PC-9 (cell line): ENCODE measurements around the gene AIRE. TPM values are rescaled to one million over a fixed set of nuclear protein-coding genes. Genes with fewer than 3 reads are reported as not detected.

ENCODE experiments used
- BruUV-seq: library from RNA; stranded (reverse); fragments of 400-500 nt; replicated peaks from 2 replicates; lab custom pipeline; 2021; lab: Mats Ljungman, UMichigan
- CTCF ChIA-PET: fragments of 300-600 bp; sonication (Branson Sonifier 250); formaldehyde crosslinking; loops from one replicate; lab custom pipeline; 2022; ENCODE audit warnings: antibody characterized with exemption; lab: Charles Lee
- POLR2A ChIA-PET: fragments of 300-600 bp; sonication (Branson Sonifier 250); formaldehyde crosslinking; loops from one replicate; lab custom pipeline; 2022; ENCODE audit warnings: antibody characterized with exemption; ENCODE audit not compliant: unreplicated experiment; lab: Charles Lee
- DNase-seq, 2 experiments: peaks; one replicate each; pipeline versions ENCODE4 v3.0.0 to v3.0.0-alpha.2; 2015 to 2022; ENCODE audit warnings: mixed read lengths in 1 of 2
- H2AFZ ChIP-seq: fragments of 200-600 bp; sonication (generic); 2 replicates; pipeline ENCODE4 v1.8.1; 2017; ENCODE audit warnings: antibody characterized with exemption
- H3F3A ChIP-seq: fragments of 200-600 bp; sonication (generic); 2 replicates; pipeline ENCODE4 v1.8.1; 2017; ENCODE audit warnings: antibody characterized with exemption, mild to moderate bottlenecking, low read depth; ENCODE audit not compliant: insufficient read depth
- H3K27ac ChIP-seq: fragments of 200-600 bp; sonication (generic); 2 replicates; pipeline ENCODE4 v1.6.1; 2016; ENCODE audit warnings: mixed run types
- H3K27me3 ChIP-seq: fragments of 200-600 bp; sonication (generic); 2 replicates; pipeline ENCODE4 v1.6.1; 2016; ENCODE audit warnings: low read depth, mixed run types; ENCODE audit not compliant: insufficient read depth
- H3K36me3 ChIP-seq: fragments of 200-600 bp; sonication (generic); 2 replicates; pipeline ENCODE4 v1.6.1; 2016; ENCODE audit warnings: low read depth, mixed run types
- H3K4me1 ChIP-seq: fragments of 200-600 bp; sonication (generic); replicated peaks from 2 replicates; pipeline ENCODE4 v1.6.1; 2016; ENCODE audit warnings: mixed run types; ENCODE audit not compliant: insufficient read depth
- H3K4me2 ChIP-seq: fragments of 200-600 bp; sonication (generic); 2 replicates; pipeline ENCODE4 v1.6.1; 2017; ENCODE audit warnings: mixed run types
- H3K4me3 ChIP-seq: fragments of 200-600 bp; sonication (generic); 2 replicates; pipeline ENCODE4 v1.6.1; 2016; ENCODE audit warnings: mixed run types
- H3K79me2 ChIP-seq: fragments of 200-600 bp; sonication (generic); 2 replicates; pipeline ENCODE4 v1.6.1; 2017; ENCODE audit warnings: low read depth, mixed run types
- H3K9me2 ChIP-seq: fragments of 200-600 bp; sonication (generic); 2 replicates; pipeline ENCODE4 v1.8.1; 2017; ENCODE audit warnings: mild to moderate bottlenecking; ENCODE audit not compliant: insufficient read depth
- H3K9me3 ChIP-seq: fragments of 200-600 bp; sonication (generic); 2 replicates; pipeline ENCODE4 v1.8.1; 2016; ENCODE audit warnings: low read depth; ENCODE audit not compliant: insufficient read depth
- H4K20me1 ChIP-seq: fragments of 200-600 bp; sonication (generic); 2 replicates; pipeline ENCODE4 v1.8.1; 2017; ENCODE audit not compliant: insufficient read depth
- CTCF ChIP-seq: fragments of 200-600 bp; sonication (generic); conservative IDR thresholded peaks from 2 replicates; pipeline ENCODE4 v1.6.1; 2017; ENCODE audit warnings: mixed run types, antibody characterized with exemption, mild to moderate bottlenecking, moderate library complexity
- EZH2 ChIP-seq: fragments of 200-600 bp; sonication (generic); IDR thresholded peaks from 2 replicates; pipeline ENCODE4 v1.8.0; 2017; ENCODE audit warnings: antibody characterized with exemption, low read depth
- intact Hi-C: fragments of 100-400 bp; cut with micrococcal nuclease; formaldehyde crosslinking; loops from one replicate; pipeline ENCODE4 v1.10.0; 2022; ENCODE audit not compliant: unreplicated experiment
- total RNA-seq: library from RNA; stranded (reverse); gene quantifications from 2 replicates; pipeline ENCODE4 v1.2.3, GENCODE V29; 2021

Gene AIRE
- total RNA-seq, 1 experiment from 2014 or later: not detected

GRCh38 chr21:44258056-44258725, 27.5 kb upstream of the AIRE start:
- no peak overlapping the region for H3K27ac ChIP-seq
- CTCF ChIA-PET: no interaction called here
- intact Hi-C loops: no loop called here
- no TSS peak for BruUV-seq
- H3K4me2 ChIP-seq: no peak overlapping the region
- H2AFZ ChIP-seq: no peak overlapping the region
- DNase-seq: no peak
- H3K4me3 ChIP-seq: no peak overlapping the region
- peaks cover 18% of the 10 kb centered on the region for H3K4me1 ChIP-seq
- H4K20me1 ChIP-seq: no peaks in the 10 kb centered on the region
- no peaks in the 10 kb centered on the region for H3K9me3 ChIP-seq
- H3K27me3 ChIP-seq: no peaks in the 10 kb centered on the region
- no peaks in the 10 kb centered on the region for H3F3A ChIP-seq
- TF ChIP-seq CTCF (no peak), EZH2 (no peak)
- POLR2A ChIA-PET: no interaction called here
- H3K36me3 ChIP-seq: no peaks in the 10 kb centered on the region
- H3K9me2 ChIP-seq: no peaks in the 10 kb centered on the region
- no peaks in the 10 kb centered on the region for H3K79me2 ChIP-seq

- Histone ChIP-seq H3F3A (no peaks in the 10 kb centered on the region), H3K9me3 (no peaks in the 10 kb centered on the region), H3K79me2 (no peaks in the 10 kb centered on the region), H4K20me1 (no peaks in the 10 kb centered on the region), H3K4me2 (no peak overlapping the region), H3K27me3 (no peaks in the 10 kb centered on the region), H3K27ac (no peak overlapping the region), H3K4me3 (no peak overlapping the region), H3K4me1 (peaks cover 18% of the 10 kb centered on the region), H3K36me3 (no peaks in the 10 kb centered on the region), H3K9me2 (no peaks in the 10 kb centered on the region), H2AFZ (no peak overlapping the region)
- no TSS peak for BruUV-seq
- ChIA-PET POLR2A (no interaction called here), CTCF (no interaction called here)
- no peak for DNase-seq
- intact Hi-C loops: no loop called here
- TF ChIP-seq CTCF: no peak
- no peak for TF ChIP-seq EZH2
Observed at GRCh38 chr21:44259082-44259705, 26.5 kb upstream of the AIRE start.

GRCh38 chr21:44260066-44260465, 25.6 kb upstream of the AIRE start:
- no TSS peak for BruUV-seq
- POLR2A ChIA-PET: no interaction called here

More at GRCh38 chr21:44260066-44260465, 25.6 kb upstream of the AIRE start:
- Histone ChIP-seq H3K36me3 (no peaks in the 10 kb centered on the region), H3K79me2 (no peaks in the 10 kb centered on the region), H2AFZ (no peak overlapping the region), H3F3A (no peaks in the 10 kb centered on the region), H3K9me2 (no peaks in the 10 kb centered on the region), H3K4me3 (no peak overlapping the region), H3K4me2 (no peak overlapping the region), H3K27ac (no peak overlapping the region), H3K4me1 (peaks cover 18% of the 10 kb centered on the region), H3K27me3 (no peaks in the 10 kb centered on the region), H4K20me1 (no peaks in the 10 kb centered on the region), H3K9me3 (no peaks in the 10 kb centered on the region)
- no peak for DNase-seq
- CTCF ChIA-PET: no interaction called here
- intact Hi-C loops: no loop called here
- no peak for TF ChIP-seq CTCF
